IMR-90 (cell line): ENCODE results near the gene HS3ST2. TPM values are rescaled to one million over a fixed set of nuclear protein-coding genes. Genes with fewer than 3 reads are reported as not detected.

Experiments
- ATAC-seq: fragments of 200-7000 bp; cut with Tn5 transposase; 2 replicates; pipeline ENCODE4 v1.9.1; 2020; ENCODE audit warnings: low read depth, mild to moderate bottlenecking, moderate library complexity
- BruUV-seq: library from RNA; stranded (reverse); fragments of 400-500 nt; replicated peaks from 2 replicates; lab custom pipeline; 2021; lab: Mats Ljungman, UMichigan
- CTCF ChIA-PET: fragments of 300-600 bp; formaldehyde crosslinking; extraction: SDS; loops from one replicate; lab custom pipeline; 2021; ENCODE audit warnings: antibody characterized with exemption; lab: Yijun Ruan, JAX
- POLR2A ChIA-PET: fragments of 300-600 bp; sonication (Branson Sonifier 250); formaldehyde crosslinking; loops from one replicate; lab custom pipeline; 2022; ENCODE audit warnings: antibody characterized with exemption; ENCODE audit not compliant: unreplicated experiment; lab: Charles Lee
- DNase-seq: peaks from one replicate; pipeline ENCODE4 v3.0.0; 2013
- H2AFZ ChIP-seq: replicated peaks from 2 replicates; pipeline ENCODE3; 2013; ENCODE audit warnings: low read length, mild to moderate bottlenecking; ENCODE audit not compliant: poor library complexity
- H2AK5ac ChIP-seq: 2 replicates; pipeline ENCODE4 v1.6.1; 2013; ENCODE audit warnings: low read depth, low read length, inconsistent platforms
- H2AK9ac ChIP-seq: replicated peaks from 2 replicates; pipeline ENCODE3; 2013; ENCODE audit warnings: mild to moderate bottlenecking, low read depth, low read length, moderate library complexity; ENCODE audit not compliant: poor library complexity
- H2BK120ac ChIP-seq: 2 replicates; pipeline ENCODE4 v1.6.1; 2013; ENCODE audit warnings: low read depth, low read length, inconsistent platforms
- H2BK15ac ChIP-seq: 3 replicates; pipeline ENCODE4 v1.6.1; 2013; ENCODE audit warnings: low read depth, low read length, inconsistent platforms
- H2BK20ac ChIP-seq: 2 replicates; pipeline ENCODE4 v1.6.1; 2013; ENCODE audit warnings: low read depth, mild to moderate bottlenecking, inconsistent platforms, low read length, moderate library complexity
- H2BK5ac ChIP-seq: 2 replicates; pipeline ENCODE4 v1.6.1; 2013; ENCODE audit warnings: mild to moderate bottlenecking, low read depth, low read length, inconsistent platforms; ENCODE audit not compliant: poor library complexity, severe bottlenecking
- H3K14ac ChIP-seq: replicated peaks from 2 replicates; pipeline ENCODE4 v1.6.1; 2013; ENCODE audit warnings: low read depth, low read length, inconsistent platforms
- H3K18ac ChIP-seq: 2 replicates; pipeline ENCODE4 v1.6.1; 2013; ENCODE audit warnings: low read depth, low read length, control low read depth
- H3K23ac ChIP-seq: 2 replicates; pipeline ENCODE4 v1.6.1; 2013; ENCODE audit warnings: low read depth, low read length, inconsistent platforms
- H3K27ac ChIP-seq: 2 replicates; pipeline ENCODE4 v1.5.1; 2013; ENCODE audit warnings: mild to moderate bottlenecking, control low read depth, low read length; ENCODE audit not compliant: insufficient read depth
- H3K27me3 ChIP-seq: 2 replicates; pipeline ENCODE4 v1.6.1; 2013; ENCODE audit warnings: low read length; ENCODE audit not compliant: control insufficient read depth, insufficient read depth
- H3K36me3 ChIP-seq: 2 replicates; pipeline ENCODE4 v1.6.1; 2013; ENCODE audit warnings: low read length, mixed read lengths; ENCODE audit not compliant: control insufficient read depth, insufficient read depth
- H3K4ac ChIP-seq: 2 replicates; pipeline ENCODE4 v1.6.1; 2013; ENCODE audit warnings: low read depth, low read length, inconsistent platforms
- H3K4me1 ChIP-seq: 2 replicates; pipeline ENCODE4 v1.6.1; 2013; ENCODE audit warnings: low read length, mixed read lengths; ENCODE audit not compliant: control insufficient read depth, insufficient read depth
- H3K4me2 ChIP-seq: 2 replicates; pipeline ENCODE4 v1.6.1; 2013; ENCODE audit warnings: low read depth, mild to moderate bottlenecking, control low read depth, low read length, moderate library complexity
- H3K4me3 ChIP-seq: 2 replicates; pipeline ENCODE4 v1.5.1; 2013; ENCODE audit warnings: low read depth, mild to moderate bottlenecking, control low read depth, low read length, moderate library complexity; ENCODE audit not compliant: insufficient read depth
- H3K56ac ChIP-seq: 2 replicates; pipeline ENCODE4 v1.6.1; 2013; ENCODE audit warnings: low read length, inconsistent platforms; ENCODE audit not compliant: insufficient read depth; ENCODE audit errors: extremely low read depth
- H3K79me1 ChIP-seq, 2 experiments: 2 replicates each; pipeline ENCODE4 v1.6.1; 2013; ENCODE audit warnings: low read length in 2 of 2, inconsistent platforms in 1 of 2, low read depth in 1 of 2
- H3K9ac ChIP-seq: 2 replicates; pipeline ENCODE4 v1.6.1; 2013; ENCODE audit warnings: low read depth, low read length, control low read depth
- H3K9me1 ChIP-seq: 2 replicates; pipeline ENCODE4 v1.6.1; 2013; ENCODE audit warnings: low read length, inconsistent platforms; ENCODE audit not compliant: insufficient read depth
- H3K9me3 ChIP-seq: 2 replicates; pipeline ENCODE4 v1.6.1; 2013; ENCODE audit warnings: low read length; ENCODE audit not compliant: control insufficient read depth, insufficient read depth
- H4K20me1 ChIP-seq: 2 replicates; pipeline ENCODE4 v1.6.1; 2013; ENCODE audit warnings: low read length, inconsistent platforms; ENCODE audit not compliant: insufficient read depth
- H4K5ac ChIP-seq: 2 replicates; pipeline ENCODE4 v1.6.1; 2013; ENCODE audit warnings: mild to moderate bottlenecking, low read depth, low read length, control low read depth
- H4K8ac ChIP-seq, 2 experiments: 2 replicates each; pipeline ENCODE4 v1.6.1; 2013; ENCODE audit warnings: low read depth in 2 of 2, low read length in 2 of 2, control low read depth in 1 of 2, inconsistent platforms in 1 of 2
- H4K91ac ChIP-seq: 2 replicates; pipeline ENCODE4 v1.6.1; 2013; ENCODE audit warnings: low read depth, low read length, inconsistent platforms; ENCODE audit not compliant: insufficient read depth
- FOS ChIP-seq: fragments of 150-350 bp; IDR thresholded peaks from 2 replicates; pipeline ENCODE4 v1.6.1; 2016; ENCODE audit warnings: low read depth, low read length
- MAZ ChIP-seq: IDR thresholded peaks from 2 replicates; pipeline ENCODE4 v1.6.1; 2012; ENCODE audit warnings: low read depth, mild to moderate bottlenecking, low read length, improper control_type of control experiment, moderate library complexity, borderline replicate concordance
- RAD21 ChIP-seq: IDR thresholded peaks from 2 replicates; pipeline ENCODE4 v1.6.1; 2012; ENCODE audit warnings: low read length, improper control_type of control experiment
- WGBS, 2 experiments: methylation state at CpG; one replicate each; pipeline versions ENCODE4 v1.1.5 to v1.1.7; 2013; ENCODE audit warnings: missing lambda C conversion rate in 2 of 2; ENCODE audit not compliant: insufficient read length in 1 of 2; ENCODE audit errors: extremely low coverage in 2 of 2; 5-methylcytosine and 5-hydroxymethylcytosine counted together
- dilution Hi-C: fragments of 300-500 bp; cut with HindIII; formaldehyde crosslinking; loops from one replicate; pipeline ENCODE4 v1.14.3; 2018; ENCODE audit warnings: low sequenced_read_pairs; ENCODE audit not compliant: unreplicated experiment
- in situ Hi-C: fragments of 300-500 bp; cut with MboI; formaldehyde crosslinking; loops from 3 replicates; pipeline ENCODE4 v1.14.3; 2019; ENCODE audit warnings: low sequenced_read_pairs, inconsistent platforms, mixed read lengths
- intact Hi-C: fragments of 100-400 bp; cut with micrococcal nuclease; formaldehyde crosslinking; loops from 2 replicates; pipeline ENCODE4 v1.10.0; 2022
- polyA plus RNA-seq, 3 experiments: library from polyadenylated mRNA; depleted of rRNA; stranded (reverse); fragments of >200 nt; gene quantifications; 2 replicates each; pipeline ENCODE4 v1.2.3, GENCODE V29; 2012; ENCODE audit warnings: low replicate concordance in 1 of 3
- total RNA-seq: library from RNA; depleted of rRNA; stranded (reverse); fragments of >200 nt; gene quantifications from 2 replicates; pipeline ENCODE4 v1.2.3, GENCODE V29; 2012
- TF ChIP-seq, protein P1 (sequence below): fragments of 150-350 bp; IDR thresholded peaks from 2 replicates; pipeline ENCODE4 v1.6.1; 2017; ENCODE audit warnings: mild to moderate bottlenecking, antibody characterized with exemption, low read length, low read depth
- TF ChIP-seq, protein P2 (sequence below): conservative IDR thresholded peaks from 2 replicates; pipeline ENCODE4 v1.5.1; 2012; ENCODE audit warnings: mild to moderate bottlenecking, low read depth, low read length, improper control_type of control experiment
- TF ChIP-seq, protein P3 (sequence below): fragments of 150-350 bp; IDR thresholded peaks from 2 replicates; pipeline ENCODE4 v1.6.1; 2016; ENCODE audit warnings: low read depth, mild to moderate bottlenecking, low read length, moderate library complexity, borderline replicate concordance

HS3ST2 gene
- total and polyA plus RNA-seq, 2 of the 4 experiments (the other 2 are of a cell fraction), result not detected

DNA sequence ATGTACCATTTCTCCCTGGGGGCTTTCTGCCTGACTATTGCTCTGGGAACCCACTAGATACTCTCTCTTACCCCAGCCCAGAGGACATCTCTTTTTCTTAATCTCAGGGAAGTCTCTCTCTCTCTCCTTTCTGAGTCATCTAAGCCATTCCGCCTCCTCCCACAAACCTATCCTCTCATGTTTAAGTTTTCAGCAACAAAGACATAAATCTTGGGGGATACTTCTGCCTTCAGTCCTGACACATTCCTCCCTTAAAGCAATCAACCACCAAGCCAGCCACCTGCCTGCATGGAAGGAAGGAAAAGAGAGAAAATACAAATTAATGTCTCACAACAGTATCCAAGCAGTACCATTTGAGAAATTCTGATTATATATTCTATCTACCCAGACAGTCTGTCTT is 128.8 kb downstream of the HS3ST2 start:
- Histone ChIP-seq H3K79me1 (no peaks in the 10 kb centered on the region), H4K20me1 (no peaks in the 10 kb centered on the region), H3K56ac (no peak overlapping the region), H4K8ac (no peak overlapping the region), H2BK15ac (no peak overlapping the region), H3K14ac (no peak overlapping the region), H2AFZ (no peak overlapping the region), H3K9me3 (no peaks in the 10 kb centered on the region), H4K91ac (no peak overlapping the region), H2BK120ac (no peak overlapping the region), H2AK9ac (no peak overlapping the region), H3K4me1 (no peaks in the 10 kb centered on the region), H4K5ac (no peak overlapping the region), H3K4me3 (no peak overlapping the region), H3K18ac (no peak overlapping the region), H3K23ac (no peak overlapping the region), H3K27me3 (peaks cover 3% of the 10 kb centered on the region; the same call in 1 of the 2 replicates), H3K4me2 (no peak overlapping the region), H3K9me1 (no peaks in the 10 kb centered on the region), H3K27ac (no peak overlapping the region), H2BK5ac (no peak overlapping the region), H3K9ac (no peak overlapping the region), H2BK20ac (no peak overlapping the region), H3K36me3 (no peaks in the 10 kb centered on the region), H2AK5ac (no peak overlapping the region), H3K4ac (no peak overlapping the region)
- no peak for ATAC-seq
- CTCF ChIA-PET, result no interaction called here
- no CpG with 5 or more reads among the region's 1 CpG for WGBS, 2 experiments
- intact Hi-C loops, result no loop called here
- BruUV-seq, result no TSS peak
- DNase-seq, result no peak
- in situ Hi-C loops, result no loop called here
- TF ChIP-seq RAD21, result no peak
- TF ChIP-seq, protein P1, sequence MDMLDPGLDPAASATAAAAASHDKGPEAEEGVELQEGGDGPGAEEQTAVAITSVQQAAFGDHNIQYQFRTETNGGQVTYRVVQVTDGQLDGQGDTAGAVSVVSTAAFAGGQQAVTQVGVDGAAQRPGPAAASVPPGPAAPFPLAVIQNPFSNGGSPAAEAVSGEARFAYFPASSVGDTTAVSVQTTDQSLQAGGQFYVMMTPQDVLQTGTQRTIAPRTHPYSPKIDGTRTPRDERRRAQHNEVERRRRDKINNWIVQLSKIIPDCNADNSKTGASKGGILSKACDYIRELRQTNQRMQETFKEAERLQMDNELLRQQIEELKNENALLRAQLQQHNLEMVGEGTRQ, result no peak
- TF ChIP-seq MAZ, result no peak
- TF ChIP-seq, protein P2, sequence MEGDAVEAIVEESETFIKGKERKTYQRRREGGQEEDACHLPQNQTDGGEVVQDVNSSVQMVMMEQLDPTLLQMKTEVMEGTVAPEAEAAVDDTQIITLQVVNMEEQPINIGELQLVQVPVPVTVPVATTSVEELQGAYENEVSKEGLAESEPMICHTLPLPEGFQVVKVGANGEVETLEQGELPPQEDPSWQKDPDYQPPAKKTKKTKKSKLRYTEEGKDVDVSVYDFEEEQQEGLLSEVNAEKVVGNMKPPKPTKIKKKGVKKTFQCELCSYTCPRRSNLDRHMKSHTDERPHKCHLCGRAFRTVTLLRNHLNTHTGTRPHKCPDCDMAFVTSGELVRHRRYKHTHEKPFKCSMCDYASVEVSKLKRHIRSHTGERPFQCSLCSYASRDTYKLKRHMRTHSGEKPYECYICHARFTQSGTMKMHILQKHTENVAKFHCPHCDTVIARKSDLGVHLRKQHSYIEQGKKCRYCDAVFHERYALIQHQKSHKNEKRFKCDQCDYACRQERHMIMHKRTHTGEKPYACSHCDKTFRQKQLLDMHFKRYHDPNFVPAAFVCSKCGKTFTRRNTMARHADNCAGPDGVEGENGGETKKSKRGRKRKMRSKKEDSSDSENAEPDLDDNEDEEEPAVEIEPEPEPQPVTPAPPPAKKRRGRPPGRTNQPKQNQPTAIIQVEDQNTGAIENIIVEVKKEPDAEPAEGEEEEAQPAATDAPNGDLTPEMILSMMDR, result no peak
- TF ChIP-seq FOS, result no peak
- TF ChIP-seq, protein P3, sequence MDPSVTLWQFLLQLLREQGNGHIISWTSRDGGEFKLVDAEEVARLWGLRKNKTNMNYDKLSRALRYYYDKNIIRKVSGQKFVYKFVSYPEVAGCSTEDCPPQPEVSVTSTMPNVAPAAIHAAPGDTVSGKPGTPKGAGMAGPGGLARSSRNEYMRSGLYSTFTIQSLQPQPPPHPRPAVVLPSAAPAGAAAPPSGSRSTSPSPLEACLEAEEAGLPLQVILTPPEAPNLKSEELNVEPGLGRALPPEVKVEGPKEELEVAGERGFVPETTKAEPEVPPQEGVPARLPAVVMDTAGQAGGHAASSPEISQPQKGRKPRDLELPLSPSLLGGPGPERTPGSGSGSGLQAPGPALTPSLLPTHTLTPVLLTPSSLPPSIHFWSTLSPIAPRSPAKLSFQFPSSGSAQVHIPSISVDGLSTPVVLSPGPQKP, result no peak
- dilution Hi-C loops, result no loop called here
- POLR2A ChIA-PET, result no interaction called here
